Cardiac septum (tissue), 1 donor: ENCODE measurements around the gene MRE11. TPM values are rescaled to one million over a fixed set of nuclear protein-coding genes. Genes with fewer than 3 reads are reported as not detected.

Experiments
- DNase-seq: peaks from one replicate; pipeline ENCODE4 v3.0.0-alpha.2; 2020; ENCODE audit warnings: low spot score
- intact Hi-C: fragments of 100-400 bp; cut with DNase I; formaldehyde crosslinking; loops from one replicate; pipeline ENCODE4 v1.14.0; 2022
- long read RNA-seq: library from polyadenylated mRNA; unstranded; transcript quantifications from one replicate; pipeline ENCODE4 v2.0.0, GENCODE V29; 2021
- total RNA-seq: library from RNA; stranded (reverse); fragmentation: NEBNext Ultra II Directional; extraction: Animal tissue kit (Norgen Biotek cat#: 25700); gene quantifications from one replicate; pipeline ENCODE4 v1.2.1, GENCODE V29; 2021
- donor health status: DM: no; HTN: no; CAD: no.

MRE11 gene
- 8.7 TPM for total RNA-seq
- long read RNA-seq, partial matches to known transcripts, result 0 of 11 reads
- long read RNA-seq, other reads (novel, unspliced or antisense), result 11 of 11 reads

GRCh38 chr11:94493281-94494125, at the start of gene MRE11, which contains the start of gene ANKRD49:
Gene MRE11 (minus strand): TSS chr11:94493844. CDS start chr11:94492801, 1,043 bp downstream.
Gene ANKRD49 (plus strand): TSS chr11:94493984. CDS start chr11:94496694, 2,710 bp downstream.
- DNase-seq, result peak; percentile 98
- intact Hi-C loops, result no loop called here

DNA sequence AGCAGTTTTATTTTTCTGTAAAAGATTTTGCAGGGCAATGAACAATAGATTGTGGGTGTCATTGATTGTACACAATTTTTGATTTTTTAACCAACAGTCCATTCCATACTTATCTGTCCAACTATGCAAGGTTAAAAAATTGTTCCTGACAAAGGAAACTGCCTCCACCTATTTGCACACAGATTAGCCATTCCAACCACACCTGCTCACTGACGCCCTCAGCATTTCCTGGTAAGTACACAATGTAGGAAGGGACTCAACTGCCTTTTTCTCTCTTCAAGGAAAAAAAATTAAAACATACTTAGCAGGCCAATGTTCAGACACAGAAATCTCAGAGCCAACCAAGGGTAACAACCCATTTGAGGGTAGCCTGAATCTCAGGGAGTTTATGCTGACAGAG, 45.8 kb upstream of the MRE11 start:
- intact Hi-C loops, result no loop called here
- no peak for DNase-seq

- intact Hi-C loops, result no loop called here
- no peak for DNase-seq
Observed at GRCh38 chr11:94537031-94537600, 43.5 kb upstream of the MRE11 start.

GRCh38 chr11:94536386-94536785, 42.7 kb upstream of the MRE11 start:
- intact Hi-C loops, result no loop called here
- DNase-seq, result no peak

DNA sequence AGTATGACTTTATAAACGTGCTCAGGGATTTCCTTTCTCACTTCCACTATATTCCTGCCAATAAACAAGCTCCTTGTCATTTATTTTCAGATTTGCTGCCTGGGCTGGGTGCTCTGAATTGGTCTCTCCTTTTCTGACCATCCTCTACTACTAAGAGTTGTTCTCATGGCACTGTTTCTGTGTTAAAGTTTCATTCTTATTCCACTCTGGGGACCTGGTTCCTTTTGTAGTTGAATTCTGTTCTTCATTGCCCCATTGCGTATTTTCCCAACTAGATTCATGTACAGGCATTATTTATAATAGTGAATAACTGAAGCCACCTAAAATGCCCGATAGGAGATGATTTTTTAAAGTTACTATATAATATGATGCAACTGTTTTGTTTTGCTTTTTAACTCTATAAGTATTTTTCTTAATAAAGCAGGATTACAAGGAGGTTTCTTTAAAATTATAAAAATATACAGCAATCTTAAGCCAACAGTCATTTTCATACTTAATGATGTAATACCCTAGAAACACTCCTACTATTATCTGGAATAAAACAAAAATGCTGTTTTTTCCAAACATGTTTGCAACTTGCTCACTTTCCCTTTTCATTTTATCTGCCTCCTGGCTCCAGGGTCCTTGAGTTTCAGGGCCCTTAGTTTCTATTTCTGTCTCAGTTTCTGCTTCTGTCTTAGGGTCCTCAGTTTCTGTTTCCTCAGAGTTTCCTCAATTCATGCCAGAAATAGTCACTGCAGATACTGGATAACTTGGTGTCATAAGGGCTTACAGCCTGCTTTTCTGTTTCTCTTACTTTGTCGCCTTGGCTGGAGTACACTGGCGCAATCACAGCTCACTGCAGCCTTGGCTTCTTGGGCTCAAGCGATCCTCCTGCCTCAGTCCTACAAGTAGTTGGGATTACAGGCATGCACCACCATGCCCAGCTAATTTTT, 40.3 kb upstream of the MRE11 start:
- no peak for DNase-seq
- intact Hi-C loops, result no loop called here

GRCh38 chr11:94533206-94533605, 39.6 kb upstream of the MRE11 start:
- intact Hi-C loops, result no loop called here
- no peak for DNase-seq

GRCh38 chr11:94532211-94532610, 38.6 kb upstream of the MRE11 start:
- no peak for DNase-seq
- intact Hi-C loops, result no loop called here

- intact Hi-C loops, result no loop called here
- no peak for DNase-seq
Observed at GRCh38 chr11:94528551-94528950, 34.9 kb upstream of the MRE11 start.

DNA sequence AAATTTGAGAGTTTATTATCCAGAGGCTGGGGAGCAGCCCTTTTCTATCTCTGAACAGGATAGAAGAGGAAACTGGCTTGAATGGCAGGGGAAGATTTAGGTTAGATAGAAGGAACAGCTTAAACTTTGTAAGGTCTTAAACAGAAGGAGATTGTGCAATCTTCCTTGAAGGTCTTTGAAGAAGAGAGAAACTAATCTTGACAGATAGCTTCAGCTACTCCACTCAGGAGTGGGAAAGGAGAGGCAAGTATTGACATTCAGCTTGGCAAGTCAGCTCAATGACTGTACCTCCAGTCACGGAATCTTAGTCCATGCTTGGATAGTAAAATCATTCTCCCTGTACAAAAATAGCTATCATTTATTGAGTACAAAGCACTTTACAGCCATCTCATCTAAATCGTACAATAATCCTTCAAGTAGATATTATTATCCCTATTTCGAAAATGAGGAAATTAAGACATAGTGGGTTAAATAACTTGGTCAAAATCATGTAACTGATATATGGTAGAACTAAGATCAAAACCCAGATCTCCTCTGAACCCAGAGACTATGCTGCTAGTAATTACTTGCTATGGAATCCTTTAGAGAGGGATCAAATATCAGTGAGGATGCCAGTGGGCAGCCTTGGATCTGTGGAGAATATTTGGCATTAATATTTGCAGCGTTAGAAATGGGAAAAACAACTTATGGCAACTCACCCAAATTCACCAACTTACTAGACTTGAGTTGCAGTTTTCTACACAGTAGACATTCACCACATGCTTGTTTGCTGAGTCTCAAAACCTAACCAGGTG, 33.2 kb upstream of the MRE11 start:
- intact Hi-C loops, result no loop called here
- no peak for DNase-seq

- no peak for DNase-seq
- intact Hi-C loops, result no loop called here
Observed at GRCh38 chr11:94525546-94526324, 32.1 kb upstream of the MRE11 start.

- intact Hi-C loops, result loop anchor here (5.0 kb wide), 1 partner anchor 73 kb away; no protein-coding TSS in a partner anchor
- DNase-seq, result no peak
Observed at GRCh38 chr11:94524341-94524740, 30.7 kb upstream of the MRE11 start.

DNA sequence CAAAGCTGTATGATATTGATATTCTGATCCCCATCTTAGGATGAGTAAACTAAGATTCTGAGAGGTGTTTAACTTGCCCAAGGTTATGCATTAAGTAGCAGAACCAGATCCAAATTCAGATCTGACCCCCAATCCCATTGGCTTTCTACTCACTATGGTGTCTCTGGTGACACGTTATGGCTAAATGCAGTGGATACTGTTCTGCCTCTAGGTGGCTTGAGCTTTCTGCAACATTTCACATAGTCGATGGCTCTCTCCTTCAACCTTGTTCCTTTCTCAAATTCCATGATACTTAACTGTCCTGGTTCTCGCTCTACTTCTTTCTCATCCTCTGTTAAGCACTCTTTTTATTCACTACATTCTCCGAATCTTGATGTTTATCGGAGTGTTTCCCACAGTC, 28.0 kb upstream of the MRE11 start:
- intact Hi-C loops, result loop anchor here (2.0 to 5.0 kb wide), 2 partner anchors 41 to 76 kb away; no protein-coding TSS in a partner anchor
- DNase-seq, result no peak

DNA sequence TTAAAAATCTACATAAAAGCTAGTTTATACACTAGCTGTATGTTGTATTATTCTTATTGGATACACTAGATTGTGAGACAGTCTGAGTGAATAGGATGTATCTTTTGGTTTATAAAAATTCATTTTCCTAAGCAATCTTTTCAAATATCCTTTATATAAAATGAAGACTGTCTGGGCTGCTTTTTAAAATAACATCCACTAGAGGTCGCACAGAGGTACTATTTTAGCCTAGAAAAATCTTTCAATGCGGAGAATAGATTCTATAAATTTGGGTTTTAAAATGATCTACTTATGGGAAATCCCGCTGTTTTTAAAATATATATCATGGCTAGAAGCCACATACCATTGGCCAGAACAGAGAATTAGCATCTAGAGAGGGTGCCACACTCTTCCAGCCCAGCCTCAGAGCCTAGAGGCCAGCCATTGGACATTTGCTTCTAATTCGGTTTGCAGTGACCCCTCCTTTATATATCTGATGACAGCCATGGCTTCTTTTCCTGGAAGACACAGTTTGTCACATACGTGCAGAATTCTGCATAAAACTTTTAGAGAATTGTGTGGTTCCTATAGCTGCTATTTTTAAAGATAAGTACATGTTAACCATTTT, 25.9 kb upstream of the MRE11 start:
- intact Hi-C loops, result loop anchor here (2.0 to 5.0 kb wide), 2 partner anchors 43 to 78 kb away; no protein-coding TSS in a partner anchor
- no peak for DNase-seq

DNA sequence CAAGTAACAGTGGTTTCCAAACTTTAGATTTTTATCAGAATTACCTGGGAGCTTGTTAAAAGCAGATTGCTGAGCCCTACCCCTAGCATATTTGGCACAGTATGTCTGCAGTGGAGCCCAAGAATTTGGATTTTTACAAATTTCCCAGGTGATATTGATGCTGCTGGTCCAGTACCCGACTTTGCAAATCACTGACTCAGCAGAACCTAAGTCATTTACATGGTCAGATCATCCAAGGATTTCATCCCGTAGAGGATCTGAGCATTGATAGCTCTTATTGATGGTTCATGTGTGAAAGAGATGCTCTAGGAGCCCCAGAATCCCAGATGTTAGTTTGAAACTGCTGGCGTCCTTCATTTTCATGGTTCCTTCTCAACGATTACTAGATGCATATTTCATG, 24.7 kb upstream of the MRE11 start:
- intact Hi-C loops, result no loop called here
- DNase-seq, result no peak

DNA sequence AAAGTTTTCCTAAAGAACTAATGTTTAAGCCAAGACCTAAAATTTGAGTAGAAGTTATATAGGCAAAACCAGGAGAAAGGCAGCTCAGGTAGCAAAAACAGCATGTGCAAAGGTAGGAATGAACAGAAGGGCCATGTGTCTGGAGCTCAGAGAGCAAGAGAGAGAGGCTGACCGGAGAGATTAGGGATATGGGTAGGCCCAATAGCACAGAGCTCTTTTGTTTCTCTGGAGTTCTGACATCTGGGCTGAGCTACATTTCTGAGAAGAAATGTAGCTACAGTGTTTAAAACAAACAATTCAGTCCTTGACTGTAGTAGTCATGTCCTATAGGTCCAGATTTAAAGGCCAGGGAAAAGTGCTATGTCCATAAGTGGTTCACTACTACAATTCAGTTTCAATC, 23.1 kb upstream of the MRE11 start:
- intact Hi-C loops, result no loop called here
- no peak for DNase-seq

GRCh38 chr11:94515398-94515797, 21.8 kb upstream of the MRE11 start:
- DNase-seq, result no peak
- intact Hi-C loops, result no loop called here

DNA sequence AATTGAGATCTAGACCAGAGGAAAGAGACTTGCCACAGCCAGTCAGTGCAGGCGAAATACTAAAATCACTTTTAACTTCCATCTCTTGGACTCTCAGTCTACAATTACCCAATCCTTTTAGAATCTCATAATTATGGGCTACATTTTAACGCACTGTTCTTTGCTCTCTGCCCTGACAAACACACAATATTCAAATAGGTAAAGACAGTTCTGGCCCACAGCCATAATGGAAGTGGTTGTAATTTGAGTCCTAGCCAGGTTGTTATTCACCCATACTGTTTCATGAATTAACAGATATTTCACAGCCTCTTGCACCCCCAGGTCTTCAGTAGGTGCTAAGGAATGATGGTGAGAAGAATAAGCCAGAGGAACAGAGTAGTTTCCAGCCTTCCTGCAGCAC, 19.4 kb upstream of the MRE11 start:
- intact Hi-C loops, result no loop called here
- DNase-seq, result no peak
